Neutrophil (primary cell): ENCODE results near the gene GRHL3.

ENCODE experiments used
- H3K27ac ChIP-seq: fragments of 200-600 bp; sonication (generic); 2 replicates; pipeline ENCODE4 v1.5.1; 2016; ENCODE audit warnings: mild to moderate bottlenecking, moderate library complexity
- H3K27me3 ChIP-seq: fragments of 200-600 bp; sonication (generic); 2 replicates; pipeline ENCODE4 v1.6.0; 2016; ENCODE audit warnings: mild to moderate bottlenecking
- H3K36me3 ChIP-seq: fragments of 200-600 bp; sonication (generic); 2 replicates; pipeline ENCODE4 v1.5.1; 2017
- H3K4me1 ChIP-seq, 2 experiments: fragments of 200-600 bp in 1 of 2; sonication (generic) in 1 of 2; 1 replicate in 1 of 2; 2 replicates in 1 of 2; pipeline versions ENCODE4 v1.5.1 to v1.6.1; 2013 to 2016; ENCODE audit warnings: low read depth in 1 of 2, low read length in 1 of 2, mild to moderate bottlenecking in 1 of 2, moderate library complexity in 1 of 2; ENCODE audit not compliant: control insufficient read depth in 1 of 2, insufficient read depth in 1 of 2
- H3K4me3 ChIP-seq, 2 experiments: fragments of 200-600 bp in 1 of 2; sonication (generic) in 1 of 2; 1 replicate in 1 of 2; 2 replicates in 1 of 2; pipeline ENCODE4 v1.5.1; 2013 to 2016; ENCODE audit warnings: low read depth in 1 of 2, low read length in 1 of 2, mild to moderate bottlenecking in 1 of 2, moderate library complexity in 1 of 2
- H3K9me3 ChIP-seq: fragments of 200-600 bp; sonication (generic); 2 replicates; pipeline ENCODE4 v1.5.1; 2016
- CTCF ChIP-seq: fragments of 200-600 bp; sonication (generic); IDR thresholded peaks from 2 replicates; pipeline ENCODE4 v1.5.1; 2016; ENCODE audit warnings: antibody characterized with exemption

GRHL3 gene

GRCh38 chr1:24364975-24365678 lies 46.0 kb downstream of the GRHL3 start:
- H3K4me1 ChIP-seq = no peaks in the 10 kb centered on the region
- H3K4me3 ChIP-seq = no peak overlapping the region
- no peaks in the 10 kb centered on the region for H3K27me3 ChIP-seq
- no peaks in the 10 kb centered on the region for H3K36me3 ChIP-seq
- no peak for TF ChIP-seq CTCF
- H3K27ac ChIP-seq = no peak overlapping the region
- no peaks in the 10 kb centered on the region for H3K9me3 ChIP-seq

GRCh38 chr1:24366707-24367106 lies 47.5 kb downstream of the GRHL3 start:
- no peaks in the 10 kb centered on the region for H3K27me3 ChIP-seq
- no peaks in the 10 kb centered on the region for H3K9me3 ChIP-seq
- no peak overlapping the region for H3K27ac ChIP-seq
- no peak overlapping the region for H3K4me3 ChIP-seq
- H3K4me1 ChIP-seq = no peaks in the 10 kb centered on the region
- TF ChIP-seq CTCF = no peak
- H3K36me3 ChIP-seq = no peaks in the 10 kb centered on the region

GRCh38 chr1:24369199-24369598 lies 50.0 kb downstream of the GRHL3 start:
- no peaks in the 10 kb centered on the region for H3K36me3 ChIP-seq
- H3K27ac ChIP-seq = no peak overlapping the region
- H3K9me3 ChIP-seq = no peaks in the 10 kb centered on the region
- TF ChIP-seq CTCF = no peak
- no peak overlapping the region for H3K4me3 ChIP-seq
- H3K4me1 ChIP-seq = no peaks in the 10 kb centered on the region
- H3K27me3 ChIP-seq = no peaks in the 10 kb centered on the region

GRCh38 chr1:24369801-24370200 lies 50.6 kb downstream of the GRHL3 start:
- Histone ChIP-seq H3K4me1 (no peaks in the 10 kb centered on the region), H3K4me3 (no peak overlapping the region), H3K27me3 (no peaks in the 10 kb centered on the region), H3K36me3 (no peaks in the 10 kb centered on the region), H3K9me3 (no peaks in the 10 kb centered on the region), H3K27ac (no peak overlapping the region)
- TF ChIP-seq CTCF = no peak

GRCh38 chr1:24373044-24373443 lies 53.9 kb downstream of the GRHL3 start:
- Histone ChIP-seq H3K27ac (no peak overlapping the region), H3K36me3 (no peaks in the 10 kb centered on the region), H3K4me1 (no peaks in the 10 kb centered on the region), H3K27me3 (no peaks in the 10 kb centered on the region), H3K9me3 (no peaks in the 10 kb centered on the region), H3K4me3 (no peak overlapping the region)
- no peak for TF ChIP-seq CTCF
